Measurements from ENCODE around the gene TLR4.

TLR4 gene

DNA sequence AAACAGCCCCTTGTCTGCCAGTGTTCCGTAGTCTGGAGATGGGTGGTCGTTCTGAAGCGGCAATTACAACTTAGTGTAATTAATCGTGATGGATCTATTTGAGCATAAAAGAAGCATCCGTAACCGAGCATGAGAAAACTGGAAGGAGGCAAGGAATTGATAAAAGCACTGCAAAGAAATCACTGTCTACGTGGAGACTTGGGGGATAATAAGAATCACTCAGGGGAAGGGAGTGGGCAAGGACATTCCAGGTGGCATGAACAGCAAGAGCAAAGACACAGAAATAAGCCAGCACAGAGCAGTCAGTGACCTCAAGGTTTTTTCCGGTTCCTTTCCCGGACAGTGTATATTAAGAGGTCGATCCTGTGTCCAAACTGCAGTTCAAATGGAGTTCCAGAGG lies 35.0 kb downstream of the TLR4 start:
- intact Hi-C loops (cut with DNase I) = no loop called here
- DNase-seq = no peak

DNA sequence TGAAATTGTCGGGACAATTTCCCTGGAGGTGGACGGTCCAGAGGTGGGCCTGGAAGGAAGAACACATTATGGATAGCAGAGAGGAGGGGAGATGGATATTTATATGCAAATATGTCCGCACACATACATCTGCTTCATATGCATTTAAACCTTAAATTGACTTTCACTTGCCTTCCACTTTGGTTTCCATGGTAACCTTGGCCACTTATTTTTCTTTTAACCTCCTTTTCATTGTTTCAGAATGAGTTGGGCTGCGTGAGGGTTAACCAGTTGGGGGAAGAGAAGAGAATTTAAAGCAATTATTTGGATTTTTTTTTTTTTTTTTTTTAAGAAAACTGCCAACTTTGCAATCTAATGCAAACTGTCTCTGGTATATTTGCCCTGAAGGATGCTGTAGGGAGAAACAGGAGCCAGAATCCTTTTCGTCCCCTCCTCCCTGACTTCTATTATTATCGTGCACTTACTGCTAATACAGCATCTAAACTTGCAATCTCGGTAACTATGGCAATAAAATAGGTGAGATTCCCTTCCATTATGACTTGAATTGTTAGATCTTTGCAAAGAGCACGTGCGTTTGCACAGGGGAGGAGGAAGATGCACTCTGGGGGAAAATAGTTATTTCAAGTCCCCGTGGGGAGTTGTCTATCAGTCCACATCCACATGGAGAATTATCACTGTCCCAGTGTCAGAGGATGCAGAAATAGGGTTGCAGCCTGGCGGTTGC lies 35.6 kb downstream of the TLR4 start:
- intact Hi-C loops (cut with DNase I) = no loop called here
- peak in 17 of 42 donors; percentile 7 to 60 (median 23) for DNase-seq

DNA sequence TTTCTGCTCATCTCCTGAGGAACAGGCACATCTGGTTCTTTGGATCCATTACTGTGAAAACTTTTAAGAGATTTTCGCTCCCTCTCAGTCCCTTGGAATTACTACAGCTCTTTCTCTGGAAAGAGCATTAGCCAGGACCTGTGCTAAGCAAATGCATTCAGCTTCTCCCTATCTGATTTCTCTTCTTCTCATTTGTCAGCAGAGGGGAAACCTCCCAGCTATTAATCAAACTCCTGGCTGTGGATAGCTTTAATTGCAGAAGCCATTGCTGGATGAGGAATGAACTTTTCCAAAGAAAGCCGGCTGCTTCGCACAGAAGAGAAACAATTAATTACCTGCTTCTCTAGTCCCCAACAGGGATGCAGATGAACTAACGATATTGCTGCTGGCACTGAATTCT lies 37.9 kb downstream of the TLR4 start:
- intact Hi-C loops (cut with DNase I) = no loop called here
- no peak for DNase-seq

DNA sequence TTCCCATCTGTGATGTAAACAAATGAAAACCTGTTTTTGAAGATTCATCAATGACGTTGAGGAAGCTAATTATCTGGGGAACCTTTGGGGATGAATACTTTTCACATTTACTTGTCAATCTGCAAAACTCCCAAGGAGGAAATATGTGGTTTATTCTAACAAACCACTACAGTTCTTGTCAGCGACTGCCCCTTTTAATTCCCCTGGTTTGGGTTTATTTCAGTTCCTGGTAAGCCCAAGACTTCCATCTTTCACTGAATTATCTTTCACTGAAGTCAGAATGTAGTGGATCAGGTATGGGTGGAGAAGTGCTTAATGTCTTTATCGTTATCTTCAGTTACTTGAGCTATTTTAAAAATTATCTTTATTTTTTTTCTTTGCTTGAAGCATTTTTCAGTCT lies 40.2 kb downstream of the TLR4 start:
- intact Hi-C loops (cut with DNase I) = no loop called here
- no peak for DNase-seq

DNA sequence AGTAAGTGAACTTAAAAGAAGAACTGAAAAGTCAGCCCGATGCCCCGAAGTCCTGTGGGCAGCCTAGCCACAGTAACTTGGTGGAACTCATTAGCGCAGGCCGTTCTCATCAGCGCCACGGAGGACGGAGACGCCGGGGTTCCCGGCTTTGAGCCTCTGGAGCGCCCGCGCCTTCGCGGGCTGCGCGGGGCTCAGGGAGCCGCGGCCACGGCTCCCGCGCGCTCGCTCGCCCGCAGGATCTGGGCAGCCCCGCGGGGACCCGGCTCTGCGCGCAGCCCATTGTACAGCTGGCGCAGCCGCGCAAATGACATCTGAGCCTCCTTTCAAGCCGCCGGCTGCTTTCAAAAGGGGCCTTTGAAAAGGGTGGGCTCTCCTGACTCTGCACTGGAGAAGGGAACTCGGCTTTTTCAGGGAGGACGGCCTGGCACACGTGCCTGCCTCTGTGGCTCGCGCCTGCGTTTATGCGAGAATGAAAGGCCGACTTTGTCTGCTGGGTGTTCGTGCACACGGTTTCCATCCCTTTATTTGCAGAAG lies 40.7 kb downstream of the TLR4 start:
- intact Hi-C loops (cut with DNase I) = no loop called here
- DNase-seq = peak; percentile 12 to 80 (median 53)

DNA sequence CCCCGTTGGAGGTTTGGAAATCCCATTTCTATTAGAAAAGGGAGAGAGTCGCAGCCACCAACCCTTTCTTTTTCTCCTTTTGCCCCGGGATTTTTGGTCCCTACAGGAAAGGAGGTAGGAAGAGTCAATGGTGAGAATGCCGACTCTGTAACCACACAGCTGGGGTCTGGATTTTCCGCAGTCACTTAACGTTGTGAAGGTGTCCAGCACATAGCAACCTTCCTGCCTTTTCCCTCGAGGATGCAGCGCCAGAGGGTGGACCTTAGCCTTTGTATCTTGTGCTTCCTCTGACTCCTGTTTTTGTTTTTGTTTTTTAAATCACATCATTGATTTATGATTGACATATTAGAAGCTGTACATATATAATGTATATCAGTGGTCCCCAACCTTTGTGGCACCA lies 41.4 kb downstream of the TLR4 start:
- DNase-seq = no peak
- intact Hi-C loops (cut with DNase I) = no loop called here

DNA sequence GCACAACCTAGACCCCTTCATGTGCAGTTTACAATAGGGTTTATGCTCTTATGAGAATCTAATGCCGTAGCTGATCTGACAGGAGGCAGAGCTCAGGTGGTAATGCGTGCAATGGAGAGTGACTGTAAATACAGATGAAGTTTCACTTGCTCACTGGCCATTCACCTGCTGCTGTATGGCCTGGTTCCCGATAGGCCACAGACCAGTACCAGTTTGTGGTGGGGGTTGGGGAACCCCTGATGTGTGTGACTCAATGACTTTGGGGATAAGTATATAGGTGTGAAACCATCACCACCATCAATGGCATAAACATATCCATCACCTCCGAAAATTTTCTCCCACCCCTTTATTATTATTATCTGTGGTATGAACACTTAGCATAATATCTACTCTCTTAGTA lies 42.1 kb downstream of the TLR4 start:
- intact Hi-C loops (cut with DNase I) = no loop called here
- DNase-seq = no peak

DNA sequence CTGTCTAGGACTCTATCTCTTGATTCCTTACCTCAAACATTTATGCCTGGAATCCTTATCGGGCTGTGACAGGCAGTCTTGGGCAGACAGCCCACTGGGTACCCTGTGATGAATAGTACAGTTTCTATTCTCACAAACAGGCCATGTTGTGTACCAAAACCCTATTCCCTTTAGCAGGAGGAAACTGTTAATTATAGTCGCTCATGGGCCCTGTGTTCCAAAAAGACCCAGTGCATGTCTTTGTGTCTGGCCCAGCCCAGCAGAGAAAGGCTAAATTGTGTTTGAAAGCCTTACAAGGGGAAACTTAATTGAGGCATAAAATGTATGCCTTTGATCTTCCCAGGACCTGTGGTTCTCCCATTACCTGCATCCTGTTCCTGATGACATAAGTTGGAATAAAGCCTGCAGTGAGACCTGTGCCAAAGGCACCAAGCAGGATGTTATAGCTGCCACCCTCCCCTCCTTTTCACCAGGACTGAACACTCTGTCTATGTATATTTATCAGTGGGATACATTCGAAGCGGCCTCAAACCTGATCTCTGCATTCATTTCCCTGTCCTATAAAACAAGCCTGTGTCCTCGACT lies 43.3 kb downstream of the TLR4 start:
- intact Hi-C loops (cut with DNase I) = no loop called here
- DNase-seq = no peak

DNA sequence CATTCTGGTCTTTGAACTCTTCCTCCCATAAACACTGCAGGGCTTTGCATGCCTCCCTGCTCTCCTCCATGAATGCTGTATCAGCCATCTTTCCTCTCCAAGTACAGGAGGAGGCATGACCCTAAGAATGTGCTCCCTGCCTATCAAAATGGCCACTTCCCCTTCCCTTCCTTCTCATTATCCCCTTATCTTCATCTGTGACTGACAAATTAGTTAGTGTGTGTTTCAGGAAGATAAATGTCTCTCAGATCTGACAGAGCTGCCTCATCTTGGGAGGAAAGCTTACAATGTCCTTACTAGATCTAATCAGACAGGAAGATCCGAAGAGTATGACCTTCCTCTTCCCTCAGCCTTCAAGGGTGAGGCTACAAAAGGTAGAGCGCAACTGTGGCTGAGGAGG lies 46.2 kb downstream of the TLR4 start:
- no peak for DNase-seq
- intact Hi-C loops (cut with DNase I) = no loop called here

DNA sequence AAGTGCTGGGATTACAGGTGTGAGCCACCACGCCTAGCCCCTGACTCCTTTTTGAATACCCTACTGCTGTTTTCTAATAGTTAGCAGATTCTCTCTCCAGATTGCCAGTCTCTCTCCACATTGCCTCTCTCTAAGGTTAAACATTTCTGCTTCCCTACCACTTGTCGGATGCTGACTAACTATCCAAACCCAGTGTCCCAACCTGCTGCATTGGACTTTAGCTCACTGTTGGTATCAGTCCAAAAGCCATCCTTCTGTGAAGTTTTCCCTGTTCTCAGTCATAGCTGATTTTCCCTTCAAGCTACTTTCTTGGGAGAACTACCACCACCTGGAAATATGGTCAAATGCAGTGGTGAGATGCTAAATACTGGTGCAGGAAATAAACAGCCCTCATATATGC lies 48.7 kb downstream of the TLR4 start:
- no peak for DNase-seq
- intact Hi-C loops (cut with DNase I) = no loop called here

DNA sequence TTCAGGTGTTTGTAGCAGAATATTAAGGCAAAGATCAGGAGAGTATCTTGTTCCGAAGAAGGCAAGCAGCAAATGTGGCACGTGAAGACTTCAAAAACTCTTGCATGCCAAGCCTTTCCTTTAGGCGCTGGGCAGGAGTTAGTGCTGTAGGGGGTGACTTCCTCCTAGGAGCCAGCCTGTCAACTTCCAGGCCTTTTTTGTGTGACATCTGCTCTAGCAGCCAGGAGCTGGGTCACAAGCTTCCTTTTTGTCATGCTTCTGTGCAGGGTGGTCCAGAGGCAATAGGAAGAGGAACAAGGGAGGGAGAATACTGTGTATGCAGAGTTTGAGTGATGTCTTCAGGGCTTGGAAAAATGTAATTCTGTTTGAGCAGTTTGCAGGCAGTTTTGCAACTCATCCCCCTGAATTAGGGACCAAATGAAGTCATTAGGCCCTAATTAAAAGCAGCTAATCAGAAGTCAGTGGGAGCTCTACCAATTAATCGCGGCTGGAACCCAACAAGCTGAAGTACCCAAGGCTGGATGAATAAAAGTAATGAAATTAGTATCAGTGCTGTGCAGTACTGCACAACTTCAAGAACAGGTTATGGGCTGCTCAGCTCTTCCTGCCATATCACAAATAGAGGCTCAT lies 53.5 kb downstream of the TLR4 start:
- DNase-seq = no peak
- intact Hi-C loops (cut with DNase I) = no loop called here

DNA sequence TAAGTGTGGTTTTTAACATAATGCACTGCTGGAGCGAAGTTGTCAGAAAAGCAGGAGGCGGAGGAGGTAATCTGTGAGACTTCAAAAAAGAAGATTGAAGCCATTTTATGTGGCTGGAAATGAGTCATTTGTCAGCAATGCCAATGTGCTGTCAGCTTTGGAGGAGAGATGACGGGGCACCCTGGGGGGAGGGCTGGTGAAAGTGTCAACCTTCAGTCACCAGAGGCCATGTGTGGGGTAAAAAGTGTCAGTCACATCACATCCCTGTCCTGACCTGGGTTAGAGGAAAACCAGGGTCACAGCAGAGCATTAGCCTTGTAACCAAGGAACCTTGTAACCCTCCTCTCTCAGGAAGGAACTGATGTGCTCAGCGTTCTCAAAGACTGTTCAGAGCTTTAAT lies 59.1 kb downstream of the TLR4 start:
- intact Hi-C loops (cut with DNase I) = no loop called here
- peak; percentile 45 to 91 (median 69) for DNase-seq

DNA sequence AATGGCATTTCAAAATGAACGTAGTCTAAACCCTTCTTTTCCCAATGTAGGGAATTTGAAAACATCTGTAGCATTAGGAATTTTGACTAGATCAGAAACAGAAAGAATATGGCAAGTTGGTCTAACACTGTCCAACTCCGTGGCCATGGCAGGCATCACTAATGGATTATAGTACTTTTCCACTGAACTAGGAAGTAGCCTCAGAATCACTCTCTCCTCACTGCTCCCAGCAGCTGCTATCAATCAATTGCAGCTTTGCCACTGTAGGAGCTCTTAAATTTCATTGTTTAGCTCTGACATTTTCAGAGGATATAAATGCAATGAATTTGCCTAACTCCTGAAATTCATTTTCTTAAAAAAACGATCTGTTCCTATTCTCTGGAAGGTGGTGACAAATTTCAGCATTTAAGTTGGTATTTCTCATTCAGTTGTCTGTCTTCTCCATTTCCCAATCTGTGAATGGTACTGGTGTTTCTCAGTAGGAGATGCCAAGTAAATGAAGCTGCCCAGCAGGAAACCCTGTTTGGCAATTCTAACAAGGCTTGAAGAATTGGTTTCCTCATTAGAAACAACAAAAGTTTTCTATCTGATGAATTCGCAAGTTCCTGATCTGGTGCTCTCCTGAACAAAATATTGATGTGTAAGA lies 64.7 kb downstream of the TLR4 start:
- peak in 2 of 42 donors; percentile 32 to 46 for DNase-seq
- intact Hi-C loops (cut with DNase I) = no loop called here

DNA sequence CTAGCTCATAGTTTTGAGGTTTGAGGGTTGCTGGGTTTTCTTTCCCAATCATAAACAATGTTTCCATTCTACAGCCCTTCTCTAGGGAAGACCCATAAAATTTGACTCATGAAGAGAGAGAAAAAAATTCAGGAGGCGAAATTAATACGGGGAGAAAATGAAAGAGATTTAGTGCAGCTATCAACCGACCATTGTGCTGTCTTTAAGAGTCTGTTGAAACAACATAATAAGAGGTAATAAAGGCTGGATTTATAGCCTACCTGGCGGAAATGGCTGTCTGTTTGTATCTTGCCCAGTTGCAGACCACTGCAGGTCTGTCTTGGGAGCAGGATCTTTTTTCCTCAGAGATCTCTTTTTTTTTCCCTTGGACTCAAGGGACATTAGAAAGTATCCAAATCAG lies 66.9 kb downstream of the TLR4 start:
- intact Hi-C loops (cut with DNase I) = loop anchor here (10.0 kb wide), 1 partner anchor 126 kb away; no protein-coding TSS in a partner anchor
- DNase-seq = no peak

DNA sequence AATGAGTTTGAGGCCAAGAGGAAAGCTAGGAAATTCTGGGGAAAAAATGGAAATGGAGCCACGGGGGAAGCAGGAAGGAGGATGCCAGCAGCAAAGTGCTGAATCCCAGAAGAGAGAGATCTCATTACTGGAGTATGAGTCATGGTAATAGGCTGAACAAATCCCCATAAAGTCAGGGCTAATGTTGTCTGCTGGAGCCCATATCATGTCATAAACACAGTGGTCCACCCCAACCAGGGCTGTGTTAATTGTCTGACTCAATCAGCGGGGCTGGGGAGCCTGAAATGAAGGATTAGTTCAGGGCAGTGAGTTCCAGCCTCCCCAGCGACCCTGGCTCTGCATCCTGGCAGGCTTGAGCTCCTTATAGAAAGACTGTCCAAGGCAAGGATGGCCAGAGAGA lies 68.8 kb downstream of the TLR4 start:
- no peak for DNase-seq
- intact Hi-C loops (cut with DNase I) = loop anchor here (10.0 kb wide), 1 partner anchor 128 kb away; no protein-coding TSS in a partner anchor
